H1 (cell line): ENCODE results near the gene CCDC40. TPM values are rescaled to one million over a fixed set of nuclear protein-coding genes. Genes with fewer than 3 reads are reported as not detected.

Source experiments
- HDAC2 ChIP-seq, 2 experiments: fragments of 300-600 bp in 1 of 2; sonication (generic) in 1 of 2; IDR thresholded peaks; 2 replicates each; pipeline ENCODE4 v1.6.1; 2011 to 2012; ENCODE audit warnings: low read depth in 2 of 2, low read length in 2 of 2, mild to moderate bottlenecking in 2 of 2, moderate library complexity in 2 of 2, borderline replicate concordance in 1 of 2, inconsistent platforms in 1 of 2
- JUN ChIP-seq: IDR thresholded peaks from 2 replicates; pipeline ENCODE4 v1.6.1; 2011; ENCODE audit warnings: low read depth, mild to moderate bottlenecking, improper control_type of control experiment, low read length
- KDM1A ChIP-seq: fragments of 200-600, 300-600 bp; sonication (generic); IDR thresholded peaks from 2 replicates; pipeline ENCODE4 v1.7.1; 2016; ENCODE audit warnings: mild to moderate bottlenecking, low read length, borderline replicate concordance
- RAD21 ChIP-seq, 2 experiments: IDR thresholded peaks in 1 of 2; conservative IDR thresholded peaks in 1 of 2; 2 replicates each; pipeline ENCODE4 v1.6.1; 2011; ENCODE audit warnings: low read depth in 2 of 2, low read length in 2 of 2, improper control_type of control experiment in 1 of 2, inconsistent platforms in 1 of 2, mild to moderate bottlenecking in 1 of 2, moderate library complexity in 1 of 2
- SAP30 ChIP-seq: fragments of 300-600 bp; sonication (generic); IDR thresholded peaks from 2 replicates; pipeline ENCODE4 v1.7.1; 2012; ENCODE audit warnings: low read length, moderate library complexity, mild to moderate bottlenecking, inconsistent platforms; ENCODE audit not compliant: insufficient read depth, insufficient replicate concordance
- SRF ChIP-seq: IDR thresholded peaks from 2 replicates; pipeline ENCODE4 v1.6.1; 2011; ENCODE audit warnings: mild to moderate bottlenecking, low read depth, low read length, moderate library complexity
- polyA plus RNA-seq, 7 experiments: library from polyadenylated mRNA; depleted of rRNA in 3 of 7; stranded (reverse) in 5 of 7; unstranded in 2 of 7; fragments of >200 nt in 5 of 7; fragments of 200-250 nt in 2 of 7; gene quantifications; 1 replicate in 5 of 7; 2 replicates in 1 of 7; 4 replicates in 1 of 7; pipeline versions ENCODE4 v1.2.1 to v1.2.3, GENCODE V29; 2011 to 2013; ENCODE audit warnings: missing spikeins in 2 of 7, mixed read lengths in 2 of 7
- total RNA-seq: library from RNA; stranded (reverse); fragmentation: NEBNext Ultra II Directional; extraction: Animal tissue kit (Norgen Biotek cat#: 25700); gene quantifications from 2 replicates; pipeline ENCODE4 v1.2.1, GENCODE V29; 2021
- TF ChIP-seq, protein P1 (sequence below): IDR thresholded peaks from 2 replicates; pipeline ENCODE4 v1.6.1; 2012; ENCODE audit warnings: inconsistent platforms

CCDC40 gene
- total and polyA plus RNA-seq, 2 of the 8 experiments (the other 6 are each of a cell fraction or from before 2014, with no cell fraction given) = 4.1 to 11.5 TPM

DNA sequence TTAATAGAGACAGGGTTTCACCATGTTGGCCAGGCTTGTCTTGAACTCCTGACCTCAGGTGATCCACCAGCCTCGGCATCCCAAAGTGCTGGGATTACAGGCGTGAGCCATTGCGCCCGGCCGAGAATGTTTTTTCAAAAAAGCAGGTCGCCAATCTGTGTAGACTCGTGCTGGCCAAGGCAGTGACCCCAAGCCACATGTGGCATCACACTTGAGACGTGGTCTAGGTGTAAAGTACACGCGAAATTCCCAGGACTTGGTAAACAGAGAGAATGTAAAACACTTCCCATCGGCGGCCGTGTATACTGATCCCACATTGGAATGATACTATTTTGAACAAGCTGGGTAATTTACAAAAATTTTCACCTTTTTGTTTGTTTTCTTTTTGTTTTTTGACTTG, 41.8 kb upstream of the CCDC40 start (continued):
- TF ChIP-seq SAP30 (no peak), SRF (no peak), HDAC2 (IDR thresholded peaks at IDR 0.05; ENCODE audit: borderline replicate concordance in 1 of 2, low read depth in 2 of 2, low read length in 2 of 2) (no peak), JUN (no peak), RAD21 (IDR thresholded peaks at IDR 0.05 in 1 of 2, conservative IDR thresholded peaks at IDR 0.05 in 1 of 2; ENCODE audit: low read depth in 2 of 2, low read length in 2 of 2) (no peak), KDM1A (no peak)
- TF ChIP-seq, protein P1, sequence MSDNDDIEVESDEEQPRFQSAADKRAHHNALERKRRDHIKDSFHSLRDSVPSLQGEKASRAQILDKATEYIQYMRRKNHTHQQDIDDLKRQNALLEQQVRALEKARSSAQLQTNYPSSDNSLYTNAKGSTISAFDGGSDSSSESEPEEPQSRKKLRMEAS = no peak
